Measurements from ENCODE around the gene FOXR1. TPM values are rescaled to one million over a fixed set of nuclear protein-coding genes. Genes with fewer than 3 reads are reported as not detected.

FOXR1 gene
- total and polyA plus RNA-seq, 7 experiments from 2014 or later, result not detected

DNA sequence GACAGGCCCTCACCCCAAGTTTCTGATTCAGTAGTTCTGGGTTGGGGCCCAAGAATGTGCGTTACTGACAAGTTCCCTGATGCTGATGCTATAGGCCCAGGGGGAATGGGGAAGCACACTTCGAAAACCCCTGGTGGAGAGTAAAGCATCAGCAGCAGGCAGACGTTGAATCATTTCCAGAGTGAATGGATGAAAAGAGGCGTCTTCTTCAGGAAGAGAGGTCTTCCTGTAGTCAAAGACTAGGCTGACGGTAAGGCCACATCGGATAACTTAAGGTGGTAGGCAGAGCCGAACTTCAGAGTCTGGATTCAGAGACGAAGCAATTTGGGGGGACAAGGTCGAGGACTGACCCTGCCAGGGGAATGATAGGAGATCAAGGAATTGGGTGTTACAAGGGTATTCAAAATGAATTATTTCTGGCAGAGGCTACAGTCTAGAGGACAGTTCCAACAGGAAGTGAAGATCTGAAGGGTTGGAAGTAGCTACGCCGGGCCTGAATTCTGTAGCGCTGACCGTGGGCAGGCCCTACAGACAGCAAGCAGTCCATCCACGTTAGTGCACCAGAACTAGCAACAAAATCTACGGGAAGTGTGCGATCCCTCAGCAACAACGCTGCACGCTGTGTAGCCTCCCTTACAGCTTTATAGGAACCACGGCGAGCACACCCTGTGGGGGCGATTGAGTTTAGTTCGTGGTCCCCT lies 25.5 kb downstream of the FOXR1 start:
- POLR2A ChIA-PET, result interaction anchor here (0.5 to 7.1 kb wide), 29 partner anchors 14 to 692 kb away, joined by 3 to 69 read pairs (median 4); partner anchors contain the start of genes ARCN1, DDX6, DPAGT1 and HMBS
- ATAC-seq (peak; percentile 19), DNase-seq (peak in 8 of 9 donors; percentile 17 to 59 (median 31))
- peaks cover 0 to 22% (median 0%) of the 10 kb centered on the region in 3 experiments for H3K36me3 ChIP-seq (ENCODE audit: control insufficient read depth in 2 of 3, insufficient read depth in 3 of 3, low read length in 3 of 3)
- H3K4me1 Mint-ChIP-seq, result peaks cover 26 to 45% (median 37%) of the 10 kb centered on the region in 7 donors
- H3K9me3 Mint-ChIP-seq, result no peaks in the 10 kb centered on the region
- H3K27ac ChIP-seq (ENCODE audit: low read depth, low read length), result peak overlapping the region; percentile 85
- no peaks in the 10 kb centered on the region for H3K9me3 ChIP-seq (ENCODE audit: control insufficient read depth in 2 of 3, low read length in 3 of 3)
- H3K27me3 ChIP-seq (ENCODE audit: control insufficient read depth in 2 of 2, insufficient read depth in 2 of 2, low read length in 2 of 2), result no peaks in the 10 kb centered on the region
- peak overlapping the region; percentile 91 for H3K4me3 ChIP-seq (ENCODE audit: low read length)
- peak overlapping the region; percentile 87 to 98 (median 92) for H3K27ac Mint-ChIP-seq
- no peaks in the 10 kb centered on the region for H3K27me3 Mint-ChIP-seq
- peaks cover 6 to 16% of the 10 kb centered on the region in 2 donors for H3K4me1 ChIP-seq (ENCODE audit: control insufficient read depth in 2 of 2, insufficient read depth in 2 of 2, low read length in 2 of 2)
- CTCF ChIA-PET, result interaction anchor here (0.7 to 1.2 kb wide), 3 partner anchors 21 to 147 kb away, joined by 3 to 4 read pairs (median 3); partner anchors contain the start of genes RPS25 and TRAPPC4
- intact Hi-C loops (cut with micrococcal nuclease), result loop anchor here (1.0 to 5.0 kb wide), 9 partner anchors 67 to 560 kb away; partner anchors contain the start of genes ARCN1 (in 1 of the 2), BCL9L (in 1 of the 2), DDX6 (in 1 of the 2) and DPAGT1 (in 1 of the 2)
- peaks cover 0 to 28% (median 5%) of the 10 kb centered on the region in 5 donors for H3K36me3 Mint-ChIP-seq
- H3K4me3 Mint-ChIP-seq, result peak overlapping the region; percentile 87 to 99 (median 94)

GRCh38 chr11:118997627-118998387 lies 26.2 kb downstream of the FOXR1 start, which contains the start of gene CENATAC:
Gene CENATAC (plus strand): TSS chr11:118998138. CDS start chr11:118998198, 60 bp downstream.
- ATAC-seq, result peak; percentile 98
- H3K9me3 ChIP-seq (ENCODE audit: control insufficient read depth in 2 of 3, low read length in 3 of 3), result no peaks in the 10 kb centered on the region
- Mint-ChIP-seq H3K36me3 (peaks cover 0 to 30% (median 5%) of the 10 kb centered on the region in 5 donors), H3K4me1 (peaks cover 26 to 45% (median 37%) of the 10 kb centered on the region in 7 donors), H3K27ac (peak within 1 kb of the TSS; percentile 87 to 98 (median 92)), H3K4me3 (peak within 1 kb of the TSS; percentile 87 to 99 (median 94)), H3K27me3 (no peaks in the 10 kb centered on the region), H3K9me3 (no peaks in the 10 kb centered on the region)
- intact Hi-C loops (cut with micrococcal nuclease), result loop anchor here (1.0 to 5.0 kb wide), 18 partner anchors 20 to 561 kb away; partner anchors contain the start of genes ARCN1 (in 2 of the 2), DDX6 (in 2 of the 2), DPAGT1 (in 2 of the 2) and HYOU1 (in 2 of the 2)
- DNase-seq, result peak; percentile 91 to 98 (median 94)
- POLR2A ChIA-PET, result interaction anchor here (0.6 to 7.1 kb wide), 28 partner anchors 18 to 693 kb away, joined by 3 to 69 read pairs (median 4); partner anchors contain the start of genes ARCN1, DDX6, DPAGT1 and HMBS
- CTCF ChIA-PET, result interaction anchor here (1.2 kb wide), 2 partner anchors 21 to 89 kb away, joined by 3 to 4 read pairs; partner anchors contain the start of genes RPS25 and TRAPPC4
- H3K27ac ChIP-seq (ENCODE audit: low read depth, low read length), result peak within 1 kb of the TSS; percentile 85
- peaks cover 6 to 16% of the 10 kb centered on the region in 2 donors for H3K4me1 ChIP-seq (ENCODE audit: control insufficient read depth in 2 of 2, insufficient read depth in 2 of 2, low read length in 2 of 2)
- peaks cover 0 to 29% (median 0%) of the 10 kb centered on the region in 3 experiments for H3K36me3 ChIP-seq (ENCODE audit: control insufficient read depth in 2 of 3, insufficient read depth in 3 of 3, low read length in 3 of 3)
- peak within 1 kb of the TSS; percentile 91 for H3K4me3 ChIP-seq (ENCODE audit: low read length)
- no peaks in the 10 kb centered on the region for H3K27me3 ChIP-seq (ENCODE audit: control insufficient read depth in 2 of 2, insufficient read depth in 2 of 2, low read length in 2 of 2)

GRCh38 chr11:118998388-118998717 lies 26.8 kb downstream of the FOXR1 start:
- Mint-ChIP-seq H3K4me3 (peak overlapping the region; percentile 87 to 99 (median 94)), H3K27me3 (no peaks in the 10 kb centered on the region), H3K36me3 (peaks cover 0 to 32% (median 8%) of the 10 kb centered on the region in 5 donors), H3K9me3 (no peaks in the 10 kb centered on the region), H3K4me1 (peaks cover 26 to 48% (median 37%) of the 10 kb centered on the region in 7 donors), H3K27ac (peak overlapping the region; percentile 87 to 98 (median 92))
- peak in 1 of 9 donors; percentile 17 for DNase-seq
- H3K36me3 ChIP-seq (ENCODE audit: control insufficient read depth in 2 of 3, insufficient read depth in 3 of 3, low read length in 3 of 3), result peaks cover 0 to 35% (median 0%) of the 10 kb centered on the region in 3 experiments
- ATAC-seq, result peak; percentile 23
- intact Hi-C loops (cut with micrococcal nuclease), result loop anchor here (1.0 to 5.0 kb wide), 15 partner anchors 20 to 561 kb away; partner anchors contain the start of genes ARCN1 (in 2 of the 2), DDX6 (in 2 of the 2), DPAGT1 (in 2 of the 2) and HYOU1 (in 2 of the 2)
- no peaks in the 10 kb centered on the region for H3K9me3 ChIP-seq (ENCODE audit: control insufficient read depth in 2 of 3, low read length in 3 of 3)
- peak overlapping the region; percentile 91 for H3K4me3 ChIP-seq (ENCODE audit: low read length)
- H3K27me3 ChIP-seq (ENCODE audit: control insufficient read depth in 2 of 2, insufficient read depth in 2 of 2, low read length in 2 of 2), result no peaks in the 10 kb centered on the region
- peaks cover 6 to 16% of the 10 kb centered on the region in 2 donors for H3K4me1 ChIP-seq (ENCODE audit: control insufficient read depth in 2 of 2, insufficient read depth in 2 of 2, low read length in 2 of 2)
- H3K27ac ChIP-seq (ENCODE audit: low read depth, low read length), result peak overlapping the region; percentile 85
- POLR2A ChIA-PET, result interaction anchor here (0.6 to 7.1 kb wide), 16 partner anchors 10 to 693 kb away, joined by 3 to 69 read pairs (median 4); partner anchors contain the start of genes DDX6, DPAGT1, HMBS and RPS25
- CTCF ChIA-PET, result interaction anchor here (2.2 kb wide), 1 partner anchor 17 kb away, joined by 7 read pairs; no protein-coding TSS in a partner anchor

DNA sequence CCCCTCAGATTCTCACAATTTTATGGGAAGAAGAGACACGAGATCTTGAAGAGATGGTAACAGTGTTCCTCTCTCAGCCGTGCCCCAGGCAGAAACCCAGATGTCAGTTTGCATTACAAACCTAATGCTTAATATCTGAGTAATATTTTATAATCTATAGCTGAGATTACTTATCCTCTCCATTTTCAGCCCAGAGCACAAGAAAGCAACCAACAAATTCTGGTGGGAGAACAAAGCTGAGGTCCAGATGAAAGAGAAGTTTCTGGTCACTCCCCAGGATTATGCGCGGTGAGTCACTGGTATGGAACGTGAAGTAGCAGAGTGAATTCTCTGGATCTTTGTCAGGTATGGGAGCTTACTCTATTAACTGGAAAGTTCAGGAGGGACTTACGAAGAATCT lies 27.3 kb downstream of the FOXR1 start:
- intact Hi-C loops (cut with micrococcal nuclease), result loop anchor here (1.0 to 5.0 kb wide), 15 partner anchors 19 to 562 kb away; partner anchors contain the start of genes ARCN1 (in 2 of the 2), DDX6 (in 2 of the 2), DPAGT1 (in 2 of the 2) and HYOU1 (in 2 of the 2)
- Mint-ChIP-seq H3K27ac (peak overlapping the region; percentile 87 to 98 (median 92)), H3K4me3 (peak overlapping the region; percentile 87 to 99 (median 94)), H3K4me1 (peaks cover 26 to 48% (median 37%) of the 10 kb centered on the region in 7 donors), H3K9me3 (no peaks in the 10 kb centered on the region), H3K36me3 (peaks cover 0 to 29% (median 8%) of the 10 kb centered on the region in 5 donors), H3K27me3 (no peaks in the 10 kb centered on the region)
- Histone ChIP-seq H3K4me3 (ENCODE audit: low read length) (peak overlapping the region; percentile 91), H3K4me1 (ENCODE audit: control insufficient read depth in 2 of 2, insufficient read depth in 2 of 2, low read length in 2 of 2) (peaks cover 6 to 16% of the 10 kb centered on the region in 2 donors), H3K27me3 (ENCODE audit: control insufficient read depth in 2 of 2, insufficient read depth in 2 of 2, low read length in 2 of 2) (no peaks in the 10 kb centered on the region), H3K36me3 (ENCODE audit: control insufficient read depth in 2 of 3, insufficient read depth in 3 of 3, low read length in 3 of 3) (peaks cover 0 to 35% (median 0%) of the 10 kb centered on the region in 3 experiments), H3K9me3 (ENCODE audit: control insufficient read depth in 2 of 3, low read length in 3 of 3) (no peaks in the 10 kb centered on the region), H3K27ac (ENCODE audit: low read depth, low read length) (peak overlapping the region; percentile 85)
- ATAC-seq, result no peak
- ChIA-PET POLR2A (interaction anchor here (0.6 to 7.1 kb wide), 8 partner anchors 10 to 390 kb away, joined by 3 to 69 read pairs (median 6); partner anchors contain the start of genes DPAGT1, RPS25, TRAPPC4 and VPS11), CTCF (interaction anchor here (1.1 to 2.2 kb wide), 2 partner anchors 12 to 16 kb away, joined by 4 to 7 read pairs; no protein-coding TSS in a partner anchor)
- DNase-seq, result no peak

GRCh38 chr11:119000906-119001305 lies 29.3 kb downstream of the FOXR1 start:
- Histone ChIP-seq H3K4me1 (ENCODE audit: control insufficient read depth in 2 of 2, insufficient read depth in 2 of 2, low read length in 2 of 2) (peaks cover 6 to 16% of the 10 kb centered on the region in 2 donors), H3K36me3 (ENCODE audit: control insufficient read depth in 2 of 3, insufficient read depth in 3 of 3, low read length in 3 of 3) (peaks cover 0 to 43% (median 0%) of the 10 kb centered on the region in 3 experiments), H3K27me3 (ENCODE audit: control insufficient read depth in 2 of 2, insufficient read depth in 2 of 2, low read length in 2 of 2) (no peaks in the 10 kb centered on the region), H3K27ac (ENCODE audit: low read depth, low read length) (no peak overlapping the region), H3K9me3 (ENCODE audit: control insufficient read depth in 2 of 3, low read length in 3 of 3) (no peaks in the 10 kb centered on the region), H3K4me3 (ENCODE audit: low read length) (no peak overlapping the region)
- ChIA-PET CTCF (no interaction called here), POLR2A (interaction anchor here (7.1 kb wide), 1 partner anchor 18 kb away, joined by 69 read pairs; the partner anchor contains the start of genes RPS25 and TRAPPC4)
- no peak for DNase-seq
- ATAC-seq, result no peak
- H3K27ac Mint-ChIP-seq, result peak overlapping the region in 2 of 9 donors; percentile 40 to 70
- no peaks in the 10 kb centered on the region for H3K9me3 Mint-ChIP-seq
- peak overlapping the region in 2 of 10 donors; percentile 29 to 51 for H3K4me3 Mint-ChIP-seq
- H3K4me1 Mint-ChIP-seq, result peaks cover 26 to 47% (median 37%) of the 10 kb centered on the region in 7 donors
- intact Hi-C loops (cut with micrococcal nuclease), result no loop called here
- H3K36me3 Mint-ChIP-seq, result peaks cover 0 to 29% (median 8%) of the 10 kb centered on the region in 5 donors
- no peaks in the 10 kb centered on the region for H3K27me3 Mint-ChIP-seq

All from naive thymus-derived CD4-positive, alpha-beta T cell (primary cell).